HG02943 (cell line): ENCODE results near the gene COMMD1.
"Not testable (repeated sequence)": the region's sequence is repeated elsewhere in the genome, so short reads cannot be mapped to it uniquely, and the experiment has no call there.

Source experiments
- ATAC-seq: cut with Tn5 transposase; IDR thresholded peaks from one replicate; pipeline ENCODE4 v1.9.1; 2021; ENCODE audit warnings: mild to moderate bottlenecking, low read depth, moderate library complexity; ENCODE audit not compliant: unreplicated experiment

COMMD1 gene

GRCh38 chr2:61922714-61923113 is 17.2 kb downstream of the COMMD1 start:
- ATAC-seq, result no peak

- ATAC-seq, result no peak
These were observed 19.6 kb downstream of the COMMD1 start for GRCh38 chr2:61924895-61925663.

- ATAC-seq, result no peak
These were observed 21.3 kb downstream of the COMMD1 start for GRCh38 chr2:61926531-61927477.

GRCh38 chr2:61928826-61929461 is 23.5 kb downstream of the COMMD1 start:
- ATAC-seq, result no peak

GRCh38 chr2:61937098-61937497 is 31.6 kb downstream of the COMMD1 start:
- ATAC-seq, result no peak

- ATAC-seq, result no peak
These were observed 32.4 kb downstream of the COMMD1 start for GRCh38 chr2:61937886-61938285.

GRCh38 chr2:61938511-61938910 is 33.0 kb downstream of the COMMD1 start:
- ATAC-seq, result no peak

GRCh38 chr2:61943251-61943650 is 37.8 kb downstream of the COMMD1 start:
- ATAC-seq, result no peak

GRCh38 chr2:61946666-61947065 is 41.2 kb downstream of the COMMD1 start:
- no peak for ATAC-seq

- no peak for ATAC-seq
These were observed 43.4 kb downstream of the COMMD1 start for GRCh38 chr2:61948661-61949457.

- ATAC-seq, result no peak
These were observed 43.9 kb downstream of the COMMD1 start for GRCh38 chr2:61949458-61949713.

- ATAC-seq, result no peak
These were observed 44.5 kb downstream of the COMMD1 start for GRCh38 chr2:61949714-61950560.

- ATAC-seq, result no peak
These were observed 45.3 kb downstream of the COMMD1 start for GRCh38 chr2:61950571-61951315.

- no peak for ATAC-seq
These were observed 46.4 kb downstream of the COMMD1 start for GRCh38 chr2:61951881-61952280.

- no peak for ATAC-seq
These were observed 46.8 kb downstream of the COMMD1 start for GRCh38 chr2:61952288-61952687.

- not testable (repeated sequence) for ATAC-seq
These were observed 49.4 kb downstream of the COMMD1 start for GRCh38 chr2:61954856-61955255.

- no peak for ATAC-seq
These were observed 54.2 kb downstream of the COMMD1 start for GRCh38 chr2:61959381-61960293.
